ENCODE measurements around the gene MTX3.

Gene MTX3

GRCh38 chr5:79976759-79977515 lies 14.1 kb downstream of the MTX3 start:
- no peak for DNase-seq

GRCh38 chr5:79975422-79975821 lies 15.6 kb downstream of the MTX3 start:
- DNase-seq = no peak

GRCh38 chr5:79974886-79975285 lies 16.2 kb downstream of the MTX3 start:
- no peak for DNase-seq

- no peak for DNase-seq
Observed at GRCh38 chr5:79973996-79974395, 17.1 kb downstream of the MTX3 start.

GRCh38 chr5:79973511-79973910 lies 17.6 kb downstream of the MTX3 start:
- DNase-seq = no peak

- no peak for DNase-seq
Observed at GRCh38 chr5:79971156-79971555, 19.9 kb downstream of the MTX3 start.

- DNase-seq = no peak
Observed at GRCh38 chr5:79966448-79966847, 24.6 kb downstream of the MTX3 start.

- DNase-seq = no peak
Observed at GRCh38 chr5:79964136-79964535, 26.9 kb downstream of the MTX3 start.

GRCh38 chr5:79963261-79964061 lies 27.6 kb downstream of the MTX3 start:
- DNase-seq = no peak

- DNase-seq = no peak
Observed at GRCh38 chr5:79962575-79963222, 28.4 kb downstream of the MTX3 start.

GRCh38 chr5:79961716-79962574 lies 29.1 kb downstream of the MTX3 start:
- DNase-seq = no peak

GRCh38 chr5:79959407-79959806 lies 31.7 kb downstream of the MTX3 start:
- DNase-seq = no peak

GRCh38 chr5:79955941-79956670 lies 35.0 kb downstream of the MTX3 start:
- no peak for DNase-seq

GRCh38 chr5:79955356-79955895 lies 35.6 kb downstream of the MTX3 start:
- DNase-seq = no peak

- no peak for DNase-seq
Observed at GRCh38 chr5:79954620-79955019, 36.4 kb downstream of the MTX3 start.

- DNase-seq = no peak
Observed at GRCh38 chr5:79947567-79947966, 43.5 kb downstream of the MTX3 start.

GRCh38 chr5:79938468-79938867 lies 52.6 kb downstream of the MTX3 start:
- peak; percentile 3 for DNase-seq

GRCh38 chr5:79936646-79937216 lies 54.3 kb downstream of the MTX3 start:
- no peak for DNase-seq

GRCh38 chr5:79936002-79936645 lies 54.9 kb downstream of the MTX3 start:
- no peak for DNase-seq

- no peak for DNase-seq
Observed at GRCh38 chr5:79934681-79935080, 56.4 kb downstream of the MTX3 start.
